ENCODE data around the gene ADAMTSL1.

The ADAMTSL1 gene

GRCh38 chr9:18727904-18728303, 254.0 kb downstream of the ADAMTSL1 start:
- Histone ChIP-seq H3K27me3 (ENCODE audit: low read length) (no peaks in the 10 kb centered on the region), H3K4me3 (ENCODE audit: insufficient read depth, low read length, poor library complexity, severe bottlenecking) (no peak overlapping the region), H3K36me3 (ENCODE audit: low read length) (no peaks in the 10 kb centered on the region), H3K9me2 (replicated peaks; ENCODE audit: insufficient read depth, low read length) (no peaks in the 10 kb centered on the region), H3K27ac (ENCODE audit: low read depth, low read length) (no peak overlapping the region), H3K9me3 (ENCODE audit: insufficient read depth, low read length) (no peaks in the 10 kb centered on the region), H3K4me2 (ENCODE audit: low read depth, low read length, poor library complexity, severe bottlenecking) (no peak overlapping the region), H3K9ac (ENCODE audit: low read length) (no peak overlapping the region), H4K20me1 (ENCODE audit: low read depth, low read length) (no peaks in the 10 kb centered on the region), H3F3A (ENCODE audit: insufficient read depth) (no peaks in the 10 kb centered on the region), H2AFZ (ENCODE audit: low read depth, low read length, severe bottlenecking) (no peak overlapping the region), H3K79me2 (ENCODE audit: insufficient read depth, low read length) (no peaks in the 10 kb centered on the region)
- TF ChIP-seq EZH2phosphoT487 (conservative IDR thresholded peaks at IDR 0.05; ENCODE audit: low read length) (no peak), CTCF (IDR thresholded peaks at IDR 0.05; ENCODE audit: insufficient read depth, low read length, poor library complexity, severe bottlenecking) (no peak)

GRCh38 chr9:18728642-18729041, 254.7 kb downstream of the ADAMTSL1 start:
- H4K20me1 ChIP-seq (ENCODE audit: low read depth, low read length) = no peaks in the 10 kb centered on the region
- no peaks in the 10 kb centered on the region for H3K9me3 ChIP-seq (ENCODE audit: insufficient read depth, low read length)
- no peak overlapping the region for H3K4me3 ChIP-seq (ENCODE audit: insufficient read depth, low read length, poor library complexity, severe bottlenecking)
- no peaks in the 10 kb centered on the region for H3F3A ChIP-seq (ENCODE audit: insufficient read depth)
- no peaks in the 10 kb centered on the region for H3K9me2 ChIP-seq (replicated peaks; ENCODE audit: insufficient read depth, low read length)
- no peaks in the 10 kb centered on the region for H3K79me2 ChIP-seq (ENCODE audit: insufficient read depth, low read length)
- no peaks in the 10 kb centered on the region for H3K27me3 ChIP-seq (ENCODE audit: low read length)
- no peak overlapping the region for H2AFZ ChIP-seq (ENCODE audit: low read depth, low read length, severe bottlenecking)
- no peak overlapping the region for H3K27ac ChIP-seq (ENCODE audit: low read depth, low read length)
- H3K9ac ChIP-seq (ENCODE audit: low read length) = no peak overlapping the region
- no peak overlapping the region for H3K4me2 ChIP-seq (ENCODE audit: low read depth, low read length, poor library complexity, severe bottlenecking)
- no peak for TF ChIP-seq CTCF (IDR thresholded peaks at IDR 0.05; ENCODE audit: insufficient read depth, low read length, poor library complexity, severe bottlenecking)
- TF ChIP-seq EZH2phosphoT487 (conservative IDR thresholded peaks at IDR 0.05; ENCODE audit: low read length) = no peak
- no peaks in the 10 kb centered on the region for H3K36me3 ChIP-seq (ENCODE audit: low read length)

- no peak overlapping the region for H3K27ac ChIP-seq (ENCODE audit: low read depth, low read length)
These were observed 256.3 kb downstream of the ADAMTSL1 start for GRCh38 chr9:18730241-18730640.

More at GRCh38 chr9:18730241-18730640, 256.3 kb downstream of the ADAMTSL1 start:
- Histone ChIP-seq H3K9me2 (replicated peaks; ENCODE audit: insufficient read depth, low read length) (no peaks in the 10 kb centered on the region), H3K9me3 (ENCODE audit: insufficient read depth, low read length) (no peaks in the 10 kb centered on the region), H3K4me2 (ENCODE audit: low read depth, low read length, poor library complexity, severe bottlenecking) (no peak overlapping the region), H3K27me3 (ENCODE audit: low read length) (no peaks in the 10 kb centered on the region), H4K20me1 (ENCODE audit: low read depth, low read length) (no peaks in the 10 kb centered on the region), H2AFZ (ENCODE audit: low read depth, low read length, severe bottlenecking) (no peak overlapping the region), H3K36me3 (ENCODE audit: low read length) (no peaks in the 10 kb centered on the region), H3K9ac (ENCODE audit: low read length) (no peak overlapping the region), H3K79me2 (ENCODE audit: insufficient read depth, low read length) (no peaks in the 10 kb centered on the region), H3K4me3 (ENCODE audit: insufficient read depth, low read length, poor library complexity, severe bottlenecking) (no peak overlapping the region), H3F3A (ENCODE audit: insufficient read depth) (no peaks in the 10 kb centered on the region)
- TF ChIP-seq EZH2phosphoT487 (conservative IDR thresholded peaks at IDR 0.05; ENCODE audit: low read length) (no peak), CTCF (IDR thresholded peaks at IDR 0.05; ENCODE audit: insufficient read depth, low read length, poor library complexity, severe bottlenecking) (no peak)

Data from SU-DHL-6 (cell line).